Choroid plexus epithelial cell (primary cell): ENCODE results near the gene COX20.

ENCODE experiments used
- DNase-seq: peaks from one replicate; pipeline ENCODE4 v3.0.0-alpha.2; 2010; ENCODE audit warnings: low read depth
- H3K4me3 ChIP-seq: 2 replicates; pipeline ENCODE4 v1.5.1; 2011; ENCODE audit warnings: low read depth, mild to moderate bottlenecking, control low read depth, low read length, moderate library complexity
- CTCF ChIP-seq: conservative IDR thresholded peaks from 2 replicates; pipeline ENCODE4 v1.5.1; 2011; ENCODE audit warnings: low read depth, mild to moderate bottlenecking, control low read depth, inconsistent platforms, low read length, moderate library complexity

Gene COX20

GRCh38 chr1:244893836-244894235, 58.4 kb downstream of the COX20 start:
- no peak overlapping the region for H3K4me3 ChIP-seq
- TF ChIP-seq CTCF = no peak
- DNase-seq = no peak
